ENCODE results near the gene C16orf96.

DNA sequence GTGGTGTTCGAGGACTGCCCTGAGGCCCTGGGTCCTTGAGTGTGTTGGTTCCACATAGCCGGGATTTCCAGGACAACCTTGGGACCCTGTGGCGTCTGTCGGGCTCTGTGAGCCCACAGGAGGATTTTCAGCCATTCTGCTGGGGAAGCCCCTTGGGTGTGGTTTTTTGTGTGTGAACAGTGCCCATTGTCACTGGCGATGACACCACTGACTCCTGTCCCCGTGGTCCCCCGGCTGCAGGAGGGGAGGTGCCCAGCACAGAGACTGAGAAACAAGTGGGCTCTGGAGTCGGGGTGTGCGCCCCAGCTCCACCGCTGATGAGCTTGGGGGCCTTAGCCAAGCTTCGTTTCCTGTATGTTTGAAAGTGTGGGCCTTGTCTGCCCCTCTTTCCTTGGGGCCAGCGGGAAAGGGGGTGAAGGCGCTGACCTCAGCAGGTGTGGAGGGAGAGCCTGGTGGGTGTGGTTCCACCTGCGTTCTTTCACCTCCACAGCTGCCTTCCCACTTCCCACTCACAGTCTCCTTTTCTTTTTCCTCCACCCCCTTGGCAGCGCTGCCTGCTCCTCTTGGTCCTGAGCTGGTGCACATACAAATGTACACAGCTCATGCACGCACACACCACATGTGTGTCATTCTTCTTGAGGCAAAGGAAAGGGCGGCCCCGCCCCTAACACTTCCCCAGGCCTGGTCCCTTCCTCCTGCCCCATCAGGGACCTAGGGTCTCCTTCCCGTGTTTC lies 84.6 kb downstream of the C16orf96 start:
- TF ChIP-seq, protein P1, sequence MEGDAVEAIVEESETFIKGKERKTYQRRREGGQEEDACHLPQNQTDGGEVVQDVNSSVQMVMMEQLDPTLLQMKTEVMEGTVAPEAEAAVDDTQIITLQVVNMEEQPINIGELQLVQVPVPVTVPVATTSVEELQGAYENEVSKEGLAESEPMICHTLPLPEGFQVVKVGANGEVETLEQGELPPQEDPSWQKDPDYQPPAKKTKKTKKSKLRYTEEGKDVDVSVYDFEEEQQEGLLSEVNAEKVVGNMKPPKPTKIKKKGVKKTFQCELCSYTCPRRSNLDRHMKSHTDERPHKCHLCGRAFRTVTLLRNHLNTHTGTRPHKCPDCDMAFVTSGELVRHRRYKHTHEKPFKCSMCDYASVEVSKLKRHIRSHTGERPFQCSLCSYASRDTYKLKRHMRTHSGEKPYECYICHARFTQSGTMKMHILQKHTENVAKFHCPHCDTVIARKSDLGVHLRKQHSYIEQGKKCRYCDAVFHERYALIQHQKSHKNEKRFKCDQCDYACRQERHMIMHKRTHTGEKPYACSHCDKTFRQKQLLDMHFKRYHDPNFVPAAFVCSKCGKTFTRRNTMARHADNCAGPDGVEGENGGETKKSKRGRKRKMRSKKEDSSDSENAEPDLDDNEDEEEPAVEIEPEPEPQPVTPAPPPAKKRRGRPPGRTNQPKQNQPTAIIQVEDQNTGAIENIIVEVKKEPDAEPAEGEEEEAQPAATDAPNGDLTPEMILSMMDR (IDR thresholded peaks at IDR 0.05) = no peak
- TF ChIP-seq EZH2 (IDR thresholded peaks at IDR 0.05; ENCODE audit: borderline replicate concordance, insufficient read depth, low read depth, low read length, poor library complexity, severe bottlenecking) = no peak
